ENCODE data around the gene GABARAP. TPM values are rescaled to one million over a fixed set of nuclear protein-coding genes. Genes with fewer than 3 reads are reported as not detected.

GABARAP gene
- total and polyA plus RNA-seq, 2 of the 13 experiments (the other 11 are each of a cell fraction or from before 2014, with no cell fraction given) = 161 to 310 TPM

DNA sequence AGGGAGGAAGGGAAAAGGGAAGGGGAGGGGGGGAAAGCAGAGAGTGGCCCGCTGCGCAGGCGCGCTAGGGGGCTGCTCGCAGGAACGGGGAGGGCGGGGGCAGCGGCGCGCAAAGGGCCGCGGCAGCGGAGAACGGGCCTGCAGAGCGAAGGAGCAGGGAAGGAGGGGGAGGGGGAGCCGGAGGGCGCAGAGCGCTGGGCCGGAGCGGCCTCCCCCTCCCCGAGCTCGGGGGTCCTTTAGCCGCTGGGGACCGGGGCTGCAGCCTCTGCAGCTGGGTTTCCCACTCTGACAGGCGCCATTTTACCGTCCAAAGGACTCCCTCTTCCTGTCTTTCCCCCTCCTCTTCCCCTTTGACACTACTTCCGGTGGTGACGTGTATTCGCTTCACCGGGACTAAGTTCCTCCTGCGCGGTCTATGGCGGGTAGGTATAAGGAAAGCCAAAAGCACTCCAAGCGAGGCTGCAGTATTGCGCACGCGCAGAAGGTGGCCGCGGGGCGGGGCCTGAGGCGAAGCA lies 9.5 kb upstream of the GABARAP start, which contains the start of gene CTDNEP1 (continued):
- TF ChIP-seq, protein P1, sequence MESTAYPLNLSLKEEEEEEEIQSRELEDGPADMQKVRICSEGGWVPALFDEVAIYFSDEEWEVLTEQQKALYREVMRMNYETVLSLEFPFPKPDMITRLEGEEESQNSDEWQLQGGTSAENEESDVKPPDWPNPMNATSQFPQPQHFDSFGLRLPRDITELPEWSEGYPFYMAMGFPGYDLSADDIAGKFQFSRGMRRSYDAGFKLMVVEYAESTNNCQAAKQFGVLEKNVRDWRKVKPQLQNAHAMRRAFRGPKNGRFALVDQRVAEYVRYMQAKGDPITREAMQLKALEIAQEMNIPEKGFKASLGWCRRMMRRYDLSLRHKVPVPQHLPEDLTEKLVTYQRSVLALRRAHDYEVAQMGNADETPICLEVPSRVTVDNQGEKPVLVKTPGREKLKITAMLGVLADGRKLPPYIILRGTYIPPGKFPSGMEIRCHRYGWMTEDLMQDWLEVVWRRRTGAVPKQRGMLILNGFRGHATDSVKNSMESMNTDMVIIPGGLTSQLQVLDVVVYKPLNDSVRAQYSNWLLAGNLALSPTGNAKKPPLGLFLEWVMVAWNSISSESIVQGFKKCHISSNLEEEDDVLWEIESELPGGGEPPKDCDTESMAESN (CRISPR knock-in tag; conservative IDR thresholded peaks at IDR 0.05) = 0 out of 2 replicates have a peak, but pooled peaks have one; percentile 14
- no peak for TF ChIP-seq ZNF615 (CRISPR knock-in tag; IDR thresholded peaks at IDR 0.05; ENCODE audit: borderline replicate concordance)
- TF ChIP-seq, protein P2, sequence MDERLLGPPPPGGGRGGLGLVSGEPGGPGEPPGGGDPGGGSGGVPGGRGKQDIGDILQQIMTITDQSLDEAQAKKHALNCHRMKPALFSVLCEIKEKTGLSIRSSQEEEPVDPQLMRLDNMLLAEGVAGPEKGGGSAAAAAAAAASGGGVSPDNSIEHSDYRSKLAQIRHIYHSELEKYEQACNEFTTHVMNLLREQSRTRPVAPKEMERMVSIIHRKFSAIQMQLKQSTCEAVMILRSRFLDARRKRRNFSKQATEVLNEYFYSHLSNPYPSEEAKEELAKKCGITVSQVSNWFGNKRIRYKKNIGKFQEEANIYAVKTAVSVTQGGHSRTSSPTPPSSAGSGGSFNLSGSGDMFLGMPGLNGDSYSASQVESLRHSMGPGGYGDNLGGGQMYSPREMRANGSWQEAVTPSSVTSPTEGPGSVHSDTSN (CRISPR knock-in tag; IDR thresholded peaks at IDR 0.05) = no peak
- TF ChIP-seq KDM5A (IDR thresholded peaks at IDR 0.05; ENCODE audit: borderline replicate concordance, low read length) = peak; percentile 82
- TF ChIP-seq RAD21 (CRISPR knock-in tag; IDR thresholded peaks at IDR 0.05) = peak; percentile 37
- no peak for TF ChIP-seq ZNF546 (CRISPR knock-in tag; conservative IDR thresholded peaks at IDR 0.05)
- TF ChIP-seq PITX1 (CRISPR knock-in tag; IDR thresholded peaks at IDR 0.05) = no peak
- no peak for TF ChIP-seq ZNF652 (CRISPR knock-in tag; IDR thresholded peaks at IDR 0.05; ENCODE audit: borderline replicate concordance, low read depth)
- no peak for TF ChIP-seq IKZF4 (CRISPR knock-in tag; IDR thresholded peaks at IDR 0.05; ENCODE audit: borderline replicate concordance, low read depth, not compliant biosample characterization)
- TF ChIP-seq, protein P3, sequence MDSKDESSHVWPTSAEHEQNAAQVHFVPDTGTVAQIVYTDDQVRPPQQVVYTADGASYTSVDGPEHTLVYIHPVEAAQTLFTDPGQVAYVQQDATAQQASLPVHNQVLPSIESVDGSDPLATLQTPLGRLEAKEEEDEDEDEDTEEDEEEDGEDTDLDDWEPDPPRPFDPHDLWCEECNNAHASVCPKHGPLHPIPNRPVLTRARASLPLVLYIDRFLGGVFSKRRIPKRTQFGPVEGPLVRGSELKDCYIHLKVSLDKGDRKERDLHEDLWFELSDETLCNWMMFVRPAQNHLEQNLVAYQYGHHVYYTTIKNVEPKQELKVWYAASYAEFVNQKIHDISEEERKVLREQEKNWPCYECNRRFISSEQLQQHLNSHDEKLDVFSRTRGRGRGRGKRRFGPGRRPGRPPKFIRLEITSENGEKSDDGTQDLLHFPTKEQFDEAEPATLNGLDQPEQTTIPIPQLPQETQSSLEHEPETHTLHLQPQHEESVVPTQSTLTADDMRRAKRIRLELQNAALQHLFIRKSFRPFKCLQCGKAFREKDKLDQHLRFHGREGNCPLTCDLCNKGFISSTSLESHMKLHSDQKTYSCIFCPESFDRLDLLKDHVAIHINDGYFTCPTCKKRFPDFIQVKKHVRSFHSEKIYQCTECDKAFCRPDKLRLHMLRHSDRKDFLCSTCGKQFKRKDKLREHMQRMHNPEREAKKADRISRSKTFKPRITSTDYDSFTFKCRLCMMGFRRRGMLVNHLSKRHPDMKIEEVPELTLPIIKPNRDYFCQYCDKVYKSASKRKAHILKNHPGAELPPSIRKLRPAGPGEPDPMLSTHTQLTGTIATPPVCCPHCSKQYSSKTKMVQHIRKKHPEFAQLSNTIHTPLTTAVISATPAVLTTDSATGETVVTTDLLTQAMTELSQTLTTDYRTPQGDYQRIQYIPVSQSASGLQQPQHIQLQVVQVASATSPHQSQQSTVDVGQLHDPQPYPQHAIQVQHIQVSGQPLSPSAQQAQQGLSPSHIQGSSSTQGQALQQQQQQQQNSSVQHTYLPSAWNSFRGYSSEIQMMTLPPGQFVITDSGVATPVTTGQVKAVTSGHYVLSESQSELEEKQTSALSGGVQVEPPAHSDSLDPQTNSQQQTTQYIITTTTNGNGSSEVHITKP (CRISPR knock-in tag; IDR thresholded peaks at IDR 0.05; ENCODE audit: low read depth) = no peak
- 0 out of 2 replicates have a peak, but pooled peaks have one; percentile 33 for TF ChIP-seq NKX3-1 (CRISPR knock-in tag; IDR thresholded peaks at IDR 0.05)
- TF ChIP-seq SETDB1 (CRISPR knock-in tag; IDR thresholded peaks at IDR 0.05; ENCODE audit: borderline replicate concordance) = no peak
- no peak for TF ChIP-seq ZNF460 (CRISPR knock-in tag; IDR thresholded peaks at IDR 0.05; ENCODE audit: borderline replicate concordance)
- no peak for TF ChIP-seq CREM (IDR thresholded peaks at IDR 0.05)
- no peak for TF ChIP-seq CREM (CRISPR knock-in tag; IDR thresholded peaks at IDR 0.05)
- peak; percentile 39; the same call in 1 of the 2 replicates for TF ChIP-seq ERF (CRISPR knock-in tag; IDR thresholded peaks at IDR 0.05)
- TF ChIP-seq ZC3H4 (CRISPR knock-in tag; IDR thresholded peaks at IDR 0.05; ENCODE audit: borderline replicate concordance) = 0 out of 2 replicates have a peak, but pooled peaks have one; percentile 3
- no peak for TF ChIP-seq CBX1 (IDR thresholded peaks at IDR 0.05; ENCODE audit: low read depth)
- TF ChIP-seq ZNF256 (CRISPR knock-in tag; conservative IDR thresholded peaks at IDR 0.05) = no peak
- TF ChIP-seq ZNF788 (CRISPR knock-in tag; IDR thresholded peaks at IDR 0.05; ENCODE audit: borderline replicate concordance) = no peak
- TF ChIP-seq ZNF556 (CRISPR knock-in tag; IDR thresholded peaks at IDR 0.05; ENCODE audit: borderline replicate concordance) = no peak
- TF ChIP-seq IKZF1 (IDR thresholded peaks at IDR 0.05) = no peak
- no peak for TF ChIP-seq DPF2 (CRISPR knock-in tag; IDR thresholded peaks at IDR 0.05; ENCODE audit: borderline replicate concordance, low read depth)
- no peak for TF ChIP-seq KLF9 (CRISPR knock-in tag; IDR thresholded peaks at IDR 0.05; ENCODE audit: low read depth)
- TF ChIP-seq PTBP1 (IDR thresholded peaks at IDR 0.05; ENCODE audit: low read depth, low read length, poor library complexity, severe bottlenecking) = no peak
- TF ChIP-seq ZKSCAN5 (CRISPR knock-in tag; IDR thresholded peaks at IDR 0.05) = no peak
- TF ChIP-seq CBX5 (CRISPR knock-in tag; IDR thresholded peaks at IDR 0.05; ENCODE audit: borderline replicate concordance) = no peak; the same call in 1 of the 2 replicates
